ENCODE data around the gene PHB1.
A peak's percentile ranks its signal among the peaks of the same experiment; 100 is the strongest.

The PHB1 gene

DNA sequence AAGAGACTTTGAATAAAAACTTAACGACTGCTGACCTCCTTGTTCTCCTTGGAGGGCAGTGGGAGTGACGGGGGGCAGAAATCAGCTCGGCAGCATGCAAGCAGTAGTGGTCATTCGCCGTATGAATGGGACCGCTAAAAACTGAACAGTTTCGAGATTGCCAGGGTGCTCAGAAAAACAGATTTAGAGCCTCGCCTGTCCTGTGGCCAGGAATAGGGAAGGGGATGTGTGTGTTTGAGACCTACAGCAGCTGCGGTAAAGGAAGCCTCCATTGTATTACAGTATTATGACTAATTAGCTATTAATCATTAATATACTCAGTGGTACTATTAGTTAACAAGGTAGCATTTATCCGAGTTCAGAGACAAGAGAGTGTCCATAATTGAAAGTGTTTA lies 52.0 kb downstream of the PHB1 start:
- TF ChIP-seq, protein P1, sequence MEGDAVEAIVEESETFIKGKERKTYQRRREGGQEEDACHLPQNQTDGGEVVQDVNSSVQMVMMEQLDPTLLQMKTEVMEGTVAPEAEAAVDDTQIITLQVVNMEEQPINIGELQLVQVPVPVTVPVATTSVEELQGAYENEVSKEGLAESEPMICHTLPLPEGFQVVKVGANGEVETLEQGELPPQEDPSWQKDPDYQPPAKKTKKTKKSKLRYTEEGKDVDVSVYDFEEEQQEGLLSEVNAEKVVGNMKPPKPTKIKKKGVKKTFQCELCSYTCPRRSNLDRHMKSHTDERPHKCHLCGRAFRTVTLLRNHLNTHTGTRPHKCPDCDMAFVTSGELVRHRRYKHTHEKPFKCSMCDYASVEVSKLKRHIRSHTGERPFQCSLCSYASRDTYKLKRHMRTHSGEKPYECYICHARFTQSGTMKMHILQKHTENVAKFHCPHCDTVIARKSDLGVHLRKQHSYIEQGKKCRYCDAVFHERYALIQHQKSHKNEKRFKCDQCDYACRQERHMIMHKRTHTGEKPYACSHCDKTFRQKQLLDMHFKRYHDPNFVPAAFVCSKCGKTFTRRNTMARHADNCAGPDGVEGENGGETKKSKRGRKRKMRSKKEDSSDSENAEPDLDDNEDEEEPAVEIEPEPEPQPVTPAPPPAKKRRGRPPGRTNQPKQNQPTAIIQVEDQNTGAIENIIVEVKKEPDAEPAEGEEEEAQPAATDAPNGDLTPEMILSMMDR (conservative IDR thresholded peaks at IDR 0.05), result no peak
- peak overlapping the region; percentile 100 for H3K27ac ChIP-seq

GRCh38 chr17:49361902-49362722 lies 52.6 kb downstream of the PHB1 start, which contains the start of gene ZNF652:
ZNF652 (minus strand) TSS chr17:49362250; CDS start chr17:49317725, 44,525 bp downstream.
- peak within 1 kb of the TSS; percentile 100 for H3K27ac ChIP-seq
- TF ChIP-seq, protein P1 (conservative IDR thresholded peaks at IDR 0.05), result no peak

GRCh38 chr17:49361129-49361901 lies 53.4 kb downstream of the PHB1 start:
- peak overlapping the region; percentile 100 for H3K27ac ChIP-seq
- TF ChIP-seq, protein P1 (conservative IDR thresholded peaks at IDR 0.05), result no peak

GRCh38 chr17:49360796-49361128 lies 53.9 kb downstream of the PHB1 start:
- peak overlapping the region; percentile 100 for H3K27ac ChIP-seq
- TF ChIP-seq, protein P1 (conservative IDR thresholded peaks at IDR 0.05), result no peak

GRCh38 chr17:49359990-49360795 lies 54.5 kb downstream of the PHB1 start:
- TF ChIP-seq, protein P1 (conservative IDR thresholded peaks at IDR 0.05), result no peak
- H3K27ac ChIP-seq, result peak overlapping the region; percentile 100

DNA sequence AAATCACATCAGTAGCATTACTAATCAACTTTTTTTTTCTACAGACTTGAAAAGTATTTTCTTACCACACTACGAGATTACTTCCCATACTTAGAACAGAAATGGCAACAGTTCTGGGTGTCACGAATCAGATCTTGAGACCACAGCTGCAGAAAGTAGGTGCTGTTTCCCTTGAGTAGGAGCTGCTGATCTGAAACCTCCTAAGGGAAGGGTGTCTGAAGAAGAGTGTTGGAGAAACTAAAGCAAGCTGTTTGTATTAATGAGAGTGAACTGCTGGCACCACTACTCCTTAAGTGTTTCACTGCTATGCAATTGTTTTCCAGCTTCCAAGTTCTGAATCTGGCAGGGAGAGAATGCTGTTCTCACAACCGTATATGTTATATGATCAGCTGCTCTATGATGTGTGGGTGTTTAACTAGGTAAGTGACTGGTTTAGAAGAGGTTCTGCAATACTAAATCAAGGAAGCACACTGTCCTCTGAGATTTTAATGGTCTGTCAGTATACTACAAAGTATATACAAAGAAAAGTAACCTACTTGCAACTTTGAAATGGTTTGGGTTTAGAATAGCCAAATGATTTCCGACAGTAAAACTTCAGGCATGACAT lies 55.9 kb downstream of the PHB1 start:
- H3K27ac ChIP-seq, result peak overlapping the region; percentile 100
- TF ChIP-seq, protein P1 (conservative IDR thresholded peaks at IDR 0.05), result no peak
